HEK293 (cell line): ENCODE measurements around the gene TTLL5.

ENCODE experiments used
- BCL11A ChIP-seq: fragments of 450-650 bp; formaldehyde crosslinking; IDR thresholded peaks from 2 replicates; pipeline ENCODE4 v1.5.1; 2016; ENCODE audit warnings: low read depth, missing biosample characterization, missing genetic modification characterization
- ZNF501 ChIP-seq: fragments of 450-650 bp; formaldehyde crosslinking; IDR thresholded peaks from 2 replicates; pipeline ENCODE4 v1.5.1; 2016; ENCODE audit warnings: missing biosample characterization, missing genetic modification characterization
- ZNF571 ChIP-seq: fragments of 450-650 bp; formaldehyde crosslinking; IDR thresholded peaks from 2 replicates; pipeline ENCODE4 v1.5.0; 2017; ENCODE audit warnings: missing biosample characterization, missing genetic modification characterization
- ZNF701 ChIP-seq: fragments of 450-650 bp; formaldehyde crosslinking; IDR thresholded peaks from 2 replicates; pipeline ENCODE4 v1.5.1; 2016; ENCODE audit warnings: missing biosample characterization, missing genetic modification characterization
- TF ChIP-seq, protein P1 (sequence below): fragments of 450-650 bp; formaldehyde crosslinking; IDR thresholded peaks from 2 replicates; pipeline ENCODE4 v1.5.1; 2016; ENCODE audit warnings: missing biosample characterization, missing genetic modification characterization
- TF ChIP-seq, protein P2 (sequence below): fragments of 450-650 bp; formaldehyde crosslinking; IDR thresholded peaks from 2 replicates; pipeline ENCODE4 v1.5.1; 2016; ENCODE audit warnings: missing biosample characterization, missing genetic modification characterization

DNA sequence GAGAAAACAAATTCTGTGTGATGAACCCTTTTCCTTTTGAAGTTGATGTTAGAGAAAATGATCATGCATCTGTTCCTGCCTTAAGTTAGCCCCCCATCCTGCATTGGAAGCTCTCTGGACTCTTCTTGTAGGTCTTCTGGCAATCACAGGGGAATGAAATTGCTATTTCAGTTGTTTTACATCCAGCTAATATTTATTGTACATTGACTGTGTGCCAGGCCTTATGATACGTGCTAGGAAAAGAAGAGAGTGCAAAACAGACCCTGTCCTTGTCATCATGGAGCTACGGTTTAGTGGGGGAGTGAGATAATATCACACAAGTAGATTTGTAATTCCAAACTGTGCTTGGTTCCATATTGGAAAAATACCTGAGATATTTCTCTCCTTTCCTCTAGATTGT lies 202.2 kb downstream of the TTLL5 start:
- TF ChIP-seq ZNF501 (tag by site-specific recombination) (no peak), ZNF571 (tag by site-specific recombination) (no peak), BCL11A (tag by site-specific recombination) (no peak), ZNF701 (tag by site-specific recombination) (no peak)
- TF ChIP-seq, protein P1, sequence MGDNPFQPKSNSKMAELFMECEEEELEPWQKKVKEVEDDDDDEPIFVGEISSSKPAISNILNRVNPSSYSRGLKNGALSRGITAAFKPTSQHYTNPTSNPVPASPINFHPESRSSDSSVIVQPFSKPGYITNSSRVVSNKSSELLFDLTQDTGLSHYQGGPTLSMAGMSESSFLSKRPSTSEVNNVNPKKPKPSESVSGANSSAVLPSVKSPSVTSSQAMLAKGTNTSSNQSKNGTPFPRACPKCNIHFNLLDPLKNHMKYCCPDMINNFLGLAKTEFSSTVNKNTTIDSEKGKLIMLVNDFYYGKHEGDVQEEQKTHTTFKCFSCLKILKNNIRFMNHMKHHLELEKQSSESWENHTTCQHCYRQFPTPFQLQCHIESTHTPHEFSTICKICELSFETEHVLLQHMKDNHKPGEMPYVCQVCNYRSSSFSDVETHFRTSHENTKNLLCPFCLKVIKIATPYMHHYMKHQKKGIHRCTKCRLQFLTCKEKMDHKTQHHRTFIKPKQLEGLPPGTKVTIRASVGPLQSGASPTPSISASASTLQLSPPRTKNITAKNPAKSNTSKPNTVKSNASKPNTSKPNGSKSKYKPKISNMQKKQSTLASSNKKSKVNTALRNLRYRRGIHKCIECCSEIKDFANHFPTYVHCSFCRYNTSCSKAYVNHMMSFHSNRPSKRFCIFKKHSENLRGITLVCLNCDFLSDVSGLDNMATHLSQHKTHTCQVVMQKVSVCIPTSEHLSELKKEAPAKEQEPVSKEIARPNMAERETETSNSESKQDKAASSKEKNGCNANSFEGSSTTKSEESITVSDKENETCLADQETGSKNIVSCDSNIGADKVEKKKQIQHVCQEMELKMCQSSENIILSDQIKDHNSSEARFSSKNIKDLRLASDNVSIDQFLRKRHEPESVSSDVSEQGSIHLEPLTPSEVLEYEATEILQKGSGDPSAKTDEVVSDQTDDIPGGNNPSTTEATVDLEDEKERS (tag by site-specific recombination): no peak
- TF ChIP-seq, protein P2, sequence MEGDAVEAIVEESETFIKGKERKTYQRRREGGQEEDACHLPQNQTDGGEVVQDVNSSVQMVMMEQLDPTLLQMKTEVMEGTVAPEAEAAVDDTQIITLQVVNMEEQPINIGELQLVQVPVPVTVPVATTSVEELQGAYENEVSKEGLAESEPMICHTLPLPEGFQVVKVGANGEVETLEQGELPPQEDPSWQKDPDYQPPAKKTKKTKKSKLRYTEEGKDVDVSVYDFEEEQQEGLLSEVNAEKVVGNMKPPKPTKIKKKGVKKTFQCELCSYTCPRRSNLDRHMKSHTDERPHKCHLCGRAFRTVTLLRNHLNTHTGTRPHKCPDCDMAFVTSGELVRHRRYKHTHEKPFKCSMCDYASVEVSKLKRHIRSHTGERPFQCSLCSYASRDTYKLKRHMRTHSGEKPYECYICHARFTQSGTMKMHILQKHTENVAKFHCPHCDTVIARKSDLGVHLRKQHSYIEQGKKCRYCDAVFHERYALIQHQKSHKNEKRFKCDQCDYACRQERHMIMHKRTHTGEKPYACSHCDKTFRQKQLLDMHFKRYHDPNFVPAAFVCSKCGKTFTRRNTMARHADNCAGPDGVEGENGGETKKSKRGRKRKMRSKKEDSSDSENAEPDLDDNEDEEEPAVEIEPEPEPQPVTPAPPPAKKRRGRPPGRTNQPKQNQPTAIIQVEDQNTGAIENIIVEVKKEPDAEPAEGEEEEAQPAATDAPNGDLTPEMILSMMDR (tag by site-specific recombination): no peak
